Gastrocnemius medialis (tissue), 4 donors: ENCODE data around the gene SP100. TPM values are rescaled to one million over a fixed set of nuclear protein-coding genes. Genes with fewer than 3 reads are reported as not detected.
"Not testable (repeated sequence)": the region's sequence is repeated elsewhere in the genome, so short reads cannot be mapped to it uniquely, and the experiment has no call there.

Experiments
- ATAC-seq, 2 donors: fragments of 150-250 bp; one replicate each; pipeline ENCODE4 v1.9.1; 2016
- DNase-seq, 2 donors: peaks; one replicate each; pipeline ENCODE4 v3.0.0-alpha.2; 2019
- H3K27ac ChIP-seq, 4 donors: fragments of 200-600 bp; sonication (generic); 1 replicate in 1 of 4; 2 replicates in 3 of 4; pipeline ENCODE4 v1.5.1; 2016 to 2018; ENCODE audit warnings: mild to moderate bottlenecking in 2 of 4, moderate library complexity in 1 of 4
- H3K27me3 ChIP-seq, 3 donors: fragments of 200-600 bp; sonication (generic) in 2 of 3; 1 replicate in 1 of 3; 2 replicates in 2 of 3; pipeline versions ENCODE4 v1.5.1 to v1.6.0; 2016 to 2019; ENCODE audit warnings: mild to moderate bottlenecking in 1 of 3, moderate library complexity in 1 of 3
- H3K36me3 ChIP-seq, 2 donors: fragments of 200-600 bp; sonication (generic) in 1 of 2; one replicate each; pipeline ENCODE4 v1.5.1; 2017 to 2018
- H3K4me1 ChIP-seq, 2 donors: fragments of 200-600 bp; sonication (generic) in 1 of 2; one replicate each; pipeline ENCODE4 v1.5.1; 2016 to 2017; ENCODE audit warnings: mild to moderate bottlenecking in 2 of 2
- H3K4me3 ChIP-seq, 4 donors: fragments of 200-600 bp; sonication (generic) in 3 of 4; 1 replicate in 1 of 4; 2 replicates in 3 of 4; pipeline ENCODE4 v1.5.1; 2016 to 2019; ENCODE audit warnings: mild to moderate bottlenecking in 2 of 4
- H3K9me3 ChIP-seq, 3 donors: fragments of 200-600 bp; sonication (generic) in 2 of 3; 1 replicate in 1 of 3; 2 replicates in 2 of 3; pipeline ENCODE4 v1.5.1; 2016 to 2019
- POLR2A ChIP-seq, 2 donors: fragments of 450-650 bp; IDR thresholded peaks; one replicate each; pipeline ENCODE4 v1.6.1; 2017; ENCODE audit warnings: antibody characterized with exemption in 2 of 2, mild to moderate bottlenecking in 2 of 2, moderate library complexity in 2 of 2
- in situ Hi-C, 4 donors: fragments of 200-750 bp; cut with MboI; loops; one replicate each; pipeline versions ENCODE4 v1.15.0 to v1.8.0; 2017; ENCODE audit warnings: low sequenced_read_pairs in 4 of 4
- intact Hi-C: fragments of 100-400 bp; cut with DNase I; formaldehyde crosslinking; loops from one replicate; pipeline ENCODE4 v1.15.1; 2023; ENCODE audit warnings: low total_unique reads
- total RNA-seq, 4 donors: library from RNA; depleted of rRNA; stranded (reverse); fragments of >200 nt; gene quantifications; one replicate each; pipeline versions ENCODE4 v1.1.0 to v1.2.3, GENCODE V29; 2016
- TF ChIP-seq, protein P1 (sequence below), 5 experiments: fragments of 450-650 bp in 3 of 5; fragments of 200-600 bp in 2 of 5; sonication (generic) in 2 of 5; IDR thresholded peaks in 4 of 5; conservative IDR thresholded peaks in 1 of 5; 1 replicate in 4 of 5; 2 replicates in 1 of 5; pipeline ENCODE4 v1.5.1; 2016 to 2019; ENCODE audit warnings: antibody characterized with exemption in 5 of 5, mild to moderate bottlenecking in 3 of 5, moderate library complexity in 3 of 5

The SP100 gene
- total RNA-seq, 4 donors from 2014 or later: 18.2 to 30.7 (median 19.5) TPM

DNA sequence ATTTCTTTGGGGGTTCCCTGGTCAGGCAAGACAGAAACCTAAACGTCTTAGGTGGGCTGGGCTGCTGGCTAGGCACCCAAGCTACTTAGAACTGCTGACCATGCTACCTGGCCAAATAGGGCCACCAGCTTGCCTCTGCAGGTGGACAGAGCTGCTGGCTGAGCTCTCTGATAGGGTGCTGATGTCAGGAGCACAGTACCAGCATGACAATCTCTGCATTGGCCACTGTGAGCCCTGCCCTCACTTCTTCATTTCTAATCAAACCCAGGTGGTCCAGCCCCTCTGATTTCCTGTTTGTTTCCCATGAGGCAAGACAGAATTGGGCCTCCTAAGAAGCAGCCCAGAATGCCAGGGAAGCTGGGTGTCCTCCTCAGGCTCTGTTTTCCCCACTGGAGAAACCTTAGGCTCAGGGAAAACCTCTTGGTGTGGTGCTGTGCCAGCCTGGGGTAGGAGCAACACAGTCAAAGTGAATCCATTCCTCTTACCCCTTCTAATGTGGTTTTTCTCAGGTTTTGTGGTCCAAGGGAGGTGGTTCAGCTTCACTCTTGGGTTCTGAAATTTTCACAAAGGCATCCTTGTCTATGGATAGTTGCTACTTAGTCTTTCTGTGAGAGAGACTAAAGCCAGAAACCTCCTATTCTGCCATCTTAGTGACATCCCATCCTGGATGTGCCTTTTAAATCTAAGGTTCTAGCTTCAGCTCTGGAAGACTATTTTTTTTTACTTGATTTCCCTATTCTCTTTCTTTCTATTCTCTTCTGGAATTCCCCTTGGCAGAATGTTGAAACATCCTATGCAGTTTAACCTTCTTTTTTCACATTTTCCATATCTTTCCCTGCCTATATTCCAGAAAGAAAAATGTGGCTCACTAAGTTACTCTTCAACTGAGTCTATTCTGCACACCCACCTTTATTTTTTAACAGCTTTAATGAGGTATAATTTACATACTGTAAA is 15.2 kb downstream of the SP100 start:
- in situ Hi-C loops: no loop called here

DNA sequence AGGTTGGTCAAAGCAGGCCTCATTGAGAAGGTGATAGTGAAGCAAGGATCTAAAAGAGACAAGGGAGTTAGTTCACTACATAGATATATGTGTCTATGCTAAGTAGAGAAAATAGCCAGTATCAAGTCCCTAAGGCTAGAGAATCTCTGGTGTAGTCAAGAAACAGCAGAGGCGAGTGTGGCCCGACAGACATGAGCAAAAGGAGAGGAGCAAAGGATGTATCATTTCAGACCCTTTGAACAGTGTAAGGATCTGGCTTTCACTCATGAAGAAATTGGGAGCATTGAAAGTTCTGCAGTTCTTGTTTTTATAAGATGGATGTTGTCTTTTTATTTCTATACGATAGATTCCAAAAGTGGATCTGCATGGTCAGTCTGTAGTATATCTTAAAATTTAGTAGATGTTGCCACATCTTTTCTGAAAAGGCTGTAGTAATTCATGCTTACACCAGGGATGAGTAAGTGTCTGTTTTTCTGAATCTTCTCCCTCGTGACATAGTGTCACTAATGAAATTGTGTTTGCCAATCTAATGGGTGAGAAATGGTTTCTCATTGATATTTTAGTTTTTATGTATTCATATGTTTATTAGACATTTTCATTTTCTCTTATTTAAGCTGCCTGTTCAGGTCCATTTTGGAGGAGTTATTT is 18.8 kb downstream of the SP100 start:
- no peak for TF ChIP-seq POLR2A (IDR thresholded peaks at IDR 0.05)
- TF ChIP-seq, protein P1, sequence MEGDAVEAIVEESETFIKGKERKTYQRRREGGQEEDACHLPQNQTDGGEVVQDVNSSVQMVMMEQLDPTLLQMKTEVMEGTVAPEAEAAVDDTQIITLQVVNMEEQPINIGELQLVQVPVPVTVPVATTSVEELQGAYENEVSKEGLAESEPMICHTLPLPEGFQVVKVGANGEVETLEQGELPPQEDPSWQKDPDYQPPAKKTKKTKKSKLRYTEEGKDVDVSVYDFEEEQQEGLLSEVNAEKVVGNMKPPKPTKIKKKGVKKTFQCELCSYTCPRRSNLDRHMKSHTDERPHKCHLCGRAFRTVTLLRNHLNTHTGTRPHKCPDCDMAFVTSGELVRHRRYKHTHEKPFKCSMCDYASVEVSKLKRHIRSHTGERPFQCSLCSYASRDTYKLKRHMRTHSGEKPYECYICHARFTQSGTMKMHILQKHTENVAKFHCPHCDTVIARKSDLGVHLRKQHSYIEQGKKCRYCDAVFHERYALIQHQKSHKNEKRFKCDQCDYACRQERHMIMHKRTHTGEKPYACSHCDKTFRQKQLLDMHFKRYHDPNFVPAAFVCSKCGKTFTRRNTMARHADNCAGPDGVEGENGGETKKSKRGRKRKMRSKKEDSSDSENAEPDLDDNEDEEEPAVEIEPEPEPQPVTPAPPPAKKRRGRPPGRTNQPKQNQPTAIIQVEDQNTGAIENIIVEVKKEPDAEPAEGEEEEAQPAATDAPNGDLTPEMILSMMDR (IDR thresholded peaks at IDR 0.05 in 4 of 5, conservative IDR thresholded peaks at IDR 0.05 in 1 of 5): no peak
- Histone ChIP-seq H3K36me3 (no peaks in the 10 kb centered on the region), H3K9me3 (peaks cover 0 to 8% (median 0%) of the 10 kb centered on the region in 3 donors), H3K27me3 (no peaks in the 10 kb centered on the region), H3K4me3 (no peak overlapping the region), H3K4me1 (no peaks in the 10 kb centered on the region), H3K27ac (no peak overlapping the region)
- ATAC-seq (no peak), DNase-seq (no peak)
- intact Hi-C loops: no loop called here
- in situ Hi-C loops: no loop called here

More for the DNA sequence above, 15.2 kb downstream of the SP100 start:
- Histone ChIP-seq H3K27me3 (no peaks in the 10 kb centered on the region), H3K4me1 (no peaks in the 10 kb centered on the region), H3K27ac (no peak overlapping the region), H3K4me3 (no peak overlapping the region), H3K36me3 (no peaks in the 10 kb centered on the region), H3K9me3 (peaks cover 0 to 8% (median 0%) of the 10 kb centered on the region in 3 donors)
- TF ChIP-seq, protein P1 (IDR thresholded peaks at IDR 0.05 in 4 of 5, conservative IDR thresholded peaks at IDR 0.05 in 1 of 5): no peak
- no peak for TF ChIP-seq POLR2A (IDR thresholded peaks at IDR 0.05)
- ATAC-seq (no peak), DNase-seq (no peak)
- intact Hi-C loops: no loop called here

DNA sequence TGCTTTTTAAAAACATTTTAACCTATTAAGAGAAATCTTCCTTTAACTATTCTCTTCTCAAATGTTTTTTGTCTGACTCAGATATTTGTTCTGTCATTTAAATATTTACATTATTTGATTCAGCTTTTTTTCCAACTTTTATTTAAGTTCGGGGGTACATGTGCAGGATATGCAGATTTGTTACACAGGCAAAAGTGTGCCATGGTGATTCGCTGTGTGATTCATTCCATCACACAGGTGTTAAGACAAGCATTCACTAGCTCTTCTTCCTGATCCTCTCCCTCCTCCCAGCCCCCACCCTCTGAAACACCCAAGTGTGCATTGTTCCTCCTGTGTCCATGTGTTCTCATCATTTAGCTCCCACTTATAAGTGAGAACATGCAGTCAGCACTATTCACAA is 19.4 kb downstream of the SP100 start:
- H3K4me3 ChIP-seq: no peak overlapping the region
- no peak for DNase-seq
- H3K4me1 ChIP-seq: peaks cover 0 to under 1% of the 10 kb centered on the region in 2 donors
- no peaks in the 10 kb centered on the region for H3K36me3 ChIP-seq
- H3K27ac ChIP-seq: no peak overlapping the region
- in situ Hi-C loops: no loop called here
- H3K9me3 ChIP-seq: peaks cover 0 to 8% (median 0%) of the 10 kb centered on the region in 3 donors
- TF ChIP-seq POLR2A (IDR thresholded peaks at IDR 0.05): no peak
- TF ChIP-seq, protein P1 (IDR thresholded peaks at IDR 0.05 in 4 of 5, conservative IDR thresholded peaks at IDR 0.05 in 1 of 5): no peak
- intact Hi-C loops: no loop called here
- no peak for ATAC-seq
- H3K27me3 ChIP-seq: no peaks in the 10 kb centered on the region

DNA sequence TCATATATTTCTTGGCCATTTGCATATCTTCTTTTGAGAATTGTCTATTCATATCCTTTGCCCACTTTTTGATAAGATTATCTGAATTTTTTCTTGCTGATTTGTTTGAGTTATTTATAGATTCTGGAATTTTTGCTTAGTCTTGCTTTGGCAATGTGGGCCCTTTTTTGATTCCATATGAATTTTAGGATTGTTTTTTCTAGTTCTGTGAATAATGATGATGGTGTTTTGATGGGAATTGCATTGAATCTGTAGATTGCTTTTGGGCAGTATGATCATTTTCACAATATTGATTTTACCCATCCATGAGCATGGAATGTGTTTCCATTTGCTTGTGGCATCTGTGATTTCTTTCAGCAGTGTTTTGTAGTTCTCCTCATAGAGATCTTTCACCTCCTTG is 23.1 kb downstream of the SP100 start:
- H3K27ac ChIP-seq, ATAC-seq, H3K27me3 ChIP-seq, intact Hi-C loops, H3K9me3 ChIP-seq, H3K36me3 ChIP-seq, in situ Hi-C loops, H3K4me3 ChIP-seq, DNase-seq: not testable (repeated sequence)
- H3K4me1 ChIP-seq: peaks cover 0 to 16% of the 10 kb centered on the region in 2 donors

DNA sequence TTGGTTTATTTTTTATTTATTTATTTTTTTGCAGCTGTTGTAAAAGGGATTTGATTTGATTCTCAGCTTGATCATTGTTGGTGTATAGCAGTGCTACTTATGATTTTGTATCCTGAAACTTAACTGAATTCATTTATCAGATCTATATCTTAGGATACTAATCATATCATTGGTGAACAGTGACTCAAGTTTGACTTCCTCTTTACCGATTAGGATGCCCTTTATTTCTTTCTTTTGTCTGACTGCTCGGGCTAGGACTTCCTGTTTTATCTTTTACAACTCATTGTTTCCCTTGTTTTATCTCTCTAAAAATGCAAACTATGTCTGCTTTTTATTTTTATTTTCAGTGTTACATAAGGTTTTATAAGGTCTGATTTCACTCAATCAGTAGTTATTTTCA is 23.6 kb downstream of the SP100 start:
- Histone ChIP-seq H3K27me3 (no peaks in the 10 kb centered on the region), H3K4me3 (no peak overlapping the region), H3K27ac (no peak overlapping the region), H3K36me3 (peaks cover 0 to 8% of the 10 kb centered on the region in 2 donors), H3K9me3 (peaks cover 0 to 3% (median 0%) of the 10 kb centered on the region in 3 donors), H3K4me1 (peaks cover 0 to 16% of the 10 kb centered on the region in 2 donors)
- ATAC-seq: no peak
- in situ Hi-C loops: no loop called here
- no peak for DNase-seq
- TF ChIP-seq, protein P1 (IDR thresholded peaks at IDR 0.05 in 4 of 5, conservative IDR thresholded peaks at IDR 0.05 in 1 of 5): no peak
- TF ChIP-seq POLR2A (IDR thresholded peaks at IDR 0.05): no peak
- intact Hi-C loops: no loop called here
